GM19099 (cell line): ENCODE results near the gene SPAG6.

Source experiments
- POLR2A ChIP-seq: IDR thresholded peaks from 3 replicates; pipeline ENCODE4 v1.6.1; 2011; ENCODE audit warnings: low read depth; ENCODE audit not compliant: insufficient read length; ENCODE audit errors: extremely low read depth

SPAG6 gene

GRCh38 chr10:22344781-22345300 lies 455 bp upstream of the SPAG6 start:
- no peak for TF ChIP-seq POLR2A

- TF ChIP-seq POLR2A = no peak
These were observed 883 bp downstream of the SPAG6 start for GRCh38 chr10:22346096-22346661.

- TF ChIP-seq POLR2A = no peak
These were observed 4.5 kb downstream of the SPAG6 start for GRCh38 chr10:22349755-22350154.

- no peak for TF ChIP-seq POLR2A
These were observed 5.9 kb downstream of the SPAG6 start for GRCh38 chr10:22351131-22351703.

- no peak for TF ChIP-seq POLR2A
These were observed 11.1 kb downstream of the SPAG6 start for GRCh38 chr10:22356324-22356873.

GRCh38 chr10:22363305-22363704 lies 18.0 kb downstream of the SPAG6 start:
- no peak for TF ChIP-seq POLR2A

- no peak for TF ChIP-seq POLR2A
These were observed 19.3 kb downstream of the SPAG6 start for GRCh38 chr10:22364407-22365140.

- TF ChIP-seq POLR2A = no peak
These were observed 19.9 kb downstream of the SPAG6 start for GRCh38 chr10:22365233-22365632.

GRCh38 chr10:22365644-22366434 lies 20.5 kb downstream of the SPAG6 start:
- TF ChIP-seq POLR2A = no peak

- TF ChIP-seq POLR2A = no peak
These were observed 21.1 kb downstream of the SPAG6 start for GRCh38 chr10:22366435-22366703.

GRCh38 chr10:22366771-22367170 lies 21.5 kb downstream of the SPAG6 start:
- no peak for TF ChIP-seq POLR2A

GRCh38 chr10:22367471-22367870 lies 22.2 kb downstream of the SPAG6 start:
- no peak for TF ChIP-seq POLR2A

- TF ChIP-seq POLR2A = no peak
These were observed 23.1 kb downstream of the SPAG6 start for GRCh38 chr10:22368402-22368801.

- no peak for TF ChIP-seq POLR2A
These were observed 23.7 kb downstream of the SPAG6 start for GRCh38 chr10:22368981-22369380.

GRCh38 chr10:22369434-22370072 lies 24.3 kb downstream of the SPAG6 start:
- TF ChIP-seq POLR2A = no peak
